Progenitor cell of endocrine pancreas (in vitro differentiated cells): ENCODE results near the gene RCAN2. TPM values are rescaled to one million over a fixed set of nuclear protein-coding genes. Genes with fewer than 3 reads are reported as not detected.
"Not testable (repeated sequence)": the region's sequence is repeated elsewhere in the genome, so short reads cannot be mapped to it uniquely, and the experiment has no call there.

Experiments used
- DNase-seq: peaks from one replicate; pipeline ENCODE4 v3.0.0; 2021; ENCODE audit warnings: low spot score; ENCODE audit not compliant: unreplicated experiment
- H3K27ac Mint-ChIP-seq: 2 replicates; pipeline ENCODE4 v1.8.0; 2021; ENCODE audit warnings: mild to moderate bottlenecking, moderate library complexity, mixed read lengths
- H3K27me3 Mint-ChIP-seq: 2 replicates; pipeline ENCODE4 v1.8.0; 2021; ENCODE audit warnings: mixed read lengths
- H3K36me3 Mint-ChIP-seq: 2 replicates; pipeline ENCODE4 v1.8.0; 2022; ENCODE audit warnings: mixed read lengths; ENCODE audit not compliant: insufficient read depth
- H3K4me1 Mint-ChIP-seq: 2 replicates; pipeline ENCODE4 v1.8.0; 2021; ENCODE audit warnings: low read depth, mixed read lengths
- H3K4me3 Mint-ChIP-seq: 2 replicates; pipeline ENCODE4 v1.8.0; 2021; ENCODE audit warnings: low read depth, mild to moderate bottlenecking, moderate library complexity, mixed read lengths
- H3K9me3 Mint-ChIP-seq: 2 replicates; pipeline ENCODE4 v1.8.0; 2021; ENCODE audit warnings: low read depth, mixed read lengths
- CTCF ChIP-seq: fragments of 200-600 bp; sonication (generic); IDR thresholded peaks from one replicate; pipeline ENCODE4 v1.5.0; 2021; ENCODE audit warnings: antibody characterized with exemption, mild to moderate bottlenecking; ENCODE audit not compliant: unreplicated experiment
- total RNA-seq: library from RNA; stranded (reverse); gene quantifications from 2 replicates; pipeline ENCODE4 v1.2.1, GENCODE V29; 2021

The RCAN2 gene
- total RNA-seq, 1 donor from 2014 or later, result 23.3 TPM

- TF ChIP-seq CTCF, result no peak
- Mint-ChIP-seq H3K4me3 (no peak overlapping the region), H3K27me3 (no peaks in the 10 kb centered on the region), H3K36me3 (no peaks in the 10 kb centered on the region), H3K27ac (no peak overlapping the region), H3K9me3 (no peaks in the 10 kb centered on the region), H3K4me1 (peaks cover 2% of the 10 kb centered on the region)
- no peak for DNase-seq
Measured at GRCh38 chr6:46333481-46333880, 157.8 kb downstream of the RCAN2 start.

- DNase-seq, H3K27me3 Mint-ChIP-seq, H3K4me1 Mint-ChIP-seq, H3K9me3 Mint-ChIP-seq, H3K4me3 Mint-ChIP-seq, H3K27ac Mint-ChIP-seq, H3K36me3 Mint-ChIP-seq: not testable (repeated sequence)
Measured at GRCh38 chr6:46332448-46332847, 158.8 kb downstream of the RCAN2 start.

- Mint-ChIP-seq H3K27me3 (no peaks in the 10 kb centered on the region), H3K4me1 (peaks cover 2% of the 10 kb centered on the region), H3K27ac (no peak overlapping the region), H3K4me3 (no peak overlapping the region), H3K36me3 (no peaks in the 10 kb centered on the region), H3K9me3 (no peaks in the 10 kb centered on the region)
- no peak for TF ChIP-seq CTCF
- DNase-seq, result no peak
Measured at GRCh38 chr6:46331461-46331860, 159.8 kb downstream of the RCAN2 start.

- Mint-ChIP-seq H3K9me3 (no peaks in the 10 kb centered on the region), H3K4me3 (no peak overlapping the region), H3K36me3 (no peaks in the 10 kb centered on the region), H3K4me1 (peaks cover 10% of the 10 kb centered on the region), H3K27ac (no peak overlapping the region), H3K27me3 (no peaks in the 10 kb centered on the region)
- DNase-seq, result no peak
- TF ChIP-seq CTCF, result no peak
Measured at GRCh38 chr6:46329568-46329967, 161.7 kb downstream of the RCAN2 start.

GRCh38 chr6:46327779-46328178 is 163.5 kb downstream of the RCAN2 start:
- DNase-seq, result no peak
- no peaks in the 10 kb centered on the region for H3K27me3 Mint-ChIP-seq
- H3K4me3 Mint-ChIP-seq, result no peak overlapping the region
- no peaks in the 10 kb centered on the region for H3K36me3 Mint-ChIP-seq
- H3K27ac Mint-ChIP-seq, result no peak overlapping the region
- no peak for TF ChIP-seq CTCF
- H3K4me1 Mint-ChIP-seq, result peaks cover 10% of the 10 kb centered on the region
- H3K9me3 Mint-ChIP-seq, result no peaks in the 10 kb centered on the region

- H3K27ac Mint-ChIP-seq, result peak overlapping the region; percentile 9
- H3K36me3 Mint-ChIP-seq, result no peaks in the 10 kb centered on the region
- no peak for TF ChIP-seq CTCF
- DNase-seq, result no peak
- H3K9me3 Mint-ChIP-seq, result no peaks in the 10 kb centered on the region
- no peaks in the 10 kb centered on the region for H3K27me3 Mint-ChIP-seq
- no peak overlapping the region for H3K4me3 Mint-ChIP-seq
- H3K4me1 Mint-ChIP-seq, result peaks cover 10% of the 10 kb centered on the region
Measured at GRCh38 chr6:46325561-46326530, 165.4 kb downstream of the RCAN2 start.
